HL-60 (cell line): ENCODE results near the gene HELZ.

ENCODE experiments used
- REST ChIP-seq: IDR thresholded peaks from 2 replicates; pipeline ENCODE4 v1.6.1; 2012; ENCODE audit warnings: low read depth; ENCODE audit not compliant: insufficient replicate concordance
- SPI1 ChIP-seq: IDR thresholded peaks from 2 replicates; pipeline ENCODE4 v1.6.1; 2012; ENCODE audit warnings: low read depth, mild to moderate bottlenecking, borderline replicate concordance

DNA sequence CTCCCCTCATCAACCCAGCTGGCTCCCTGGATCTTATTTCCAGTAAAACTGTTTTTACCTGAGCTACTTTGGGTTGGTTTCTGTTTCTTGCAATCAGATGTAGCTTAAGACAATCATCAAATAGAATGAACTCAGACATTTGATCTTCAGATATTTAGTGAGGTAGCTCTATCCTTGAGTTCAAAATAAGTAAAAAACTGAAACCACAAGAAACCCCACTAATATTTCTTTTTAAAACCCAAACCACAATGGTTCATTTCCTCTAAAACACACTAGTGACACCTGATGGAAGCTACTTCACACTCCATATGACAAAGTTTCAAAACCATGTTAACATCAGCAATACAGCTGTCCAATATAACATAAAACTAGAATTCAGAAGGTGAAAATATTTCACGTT is 162.9 kb downstream of the HELZ start:
- TF ChIP-seq SPI1 (no peak), REST (no peak)
